Left ventricle myocardium inferior (tissue), 1 donor: ENCODE data around the gene CLMN. TPM values are rescaled to one million over a fixed set of nuclear protein-coding genes. Genes with fewer than 3 reads are reported as not detected.

Experiments
- DNase-seq: peaks from one replicate; pipeline ENCODE4 v3.0.0-alpha.2; 2020
- H3K27ac ChIP-seq: fragments of 200-600 bp; replicated peaks from 2 replicates; pipeline ENCODE4 v1.8.0; 2021
- H3K27me3 ChIP-seq: fragments of 200-600 bp; 2 replicates; pipeline ENCODE4 v1.8.0; 2021; ENCODE audit warnings: low read depth
- H3K36me3 ChIP-seq: fragments of 200-600 bp; 2 replicates; pipeline ENCODE4 v1.8.0; 2021
- H3K4me1 ChIP-seq: fragments of 200-600 bp; 2 replicates; pipeline ENCODE4 v1.8.0; 2021
- H3K4me3 ChIP-seq: fragments of 200-600 bp; 2 replicates; pipeline ENCODE4 v1.8.0; 2021; ENCODE audit warnings: mild to moderate bottlenecking, moderate library complexity
- H3K9me3 ChIP-seq: fragments of 200-600 bp; replicated peaks from 2 replicates; pipeline ENCODE4 v1.8.0; 2021
- CTCF ChIP-seq: fragments of 200-600 bp; IDR thresholded peaks from 2 replicates; pipeline ENCODE4 v1.8.0; 2021; ENCODE audit warnings: antibody characterized with exemption, mild to moderate bottlenecking, borderline replicate concordance
- intact Hi-C: fragments of 100-400 bp; cut with micrococcal nuclease; formaldehyde crosslinking; loops from one replicate; pipeline ENCODE4 v1.11.0; 2022
- total RNA-seq: library from RNA; stranded (reverse); fragmentation: NEBNext Ultra II Directional; extraction: Animal tissue kit (Norgen Biotek cat#: 25700); gene quantifications from one replicate; pipeline ENCODE4 v1.2.1, GENCODE V29; 2021
- donor health status: DM: no; HTN: yes; CAD: no; lungs with severe emphysema.

CLMN gene
- total RNA-seq, 1 donor from 2014 or later, result 3.7 TPM

GRCh38 chr14:95238487-95239298 lies 81.0 kb downstream of the CLMN start:
- DNase-seq, result no peak
- H3K4me3 ChIP-seq, result no peak overlapping the region
- no peak for TF ChIP-seq CTCF

GRCh38 chr14:95237958-95238340 lies 81.8 kb downstream of the CLMN start:
- no peak for TF ChIP-seq CTCF
- no peaks in the 10 kb centered on the region for H3K27me3 ChIP-seq
- H3K4me1 ChIP-seq, result peaks cover 41% of the 10 kb centered on the region
- intact Hi-C loops, result no loop called here
- H3K9me3 ChIP-seq, result no peaks in the 10 kb centered on the region
- no peaks in the 10 kb centered on the region for H3K36me3 ChIP-seq
- DNase-seq, result peak; percentile 46
- H3K27ac ChIP-seq, result peak overlapping the region; percentile 40
- H3K4me3 ChIP-seq, result no peak overlapping the region

More at GRCh38 chr14:95238487-95239298, 81.0 kb downstream of the CLMN start:
- intact Hi-C loops, result no loop called here
- H3K36me3 ChIP-seq, result no peaks in the 10 kb centered on the region
- no peaks in the 10 kb centered on the region for H3K9me3 ChIP-seq
- H3K4me1 ChIP-seq, result peaks cover 39% of the 10 kb centered on the region
- H3K27ac ChIP-seq, result peak overlapping the region; percentile 40
- H3K27me3 ChIP-seq, result no peaks in the 10 kb centered on the region

- H3K4me1 ChIP-seq, result peaks cover 47% of the 10 kb centered on the region
- no peak for TF ChIP-seq CTCF
- no peaks in the 10 kb centered on the region for H3K27me3 ChIP-seq
- peak overlapping the region; percentile 40 for H3K27ac ChIP-seq
- no peaks in the 10 kb centered on the region for H3K9me3 ChIP-seq
- intact Hi-C loops, result no loop called here
- no peak overlapping the region for H3K4me3 ChIP-seq
- no peaks in the 10 kb centered on the region for H3K36me3 ChIP-seq
- no peak for DNase-seq
Observed at GRCh38 chr14:95237121-95237957, 82.4 kb downstream of the CLMN start.

- no peak for DNase-seq
- intact Hi-C loops, result no loop called here
- H3K27ac ChIP-seq, result peak overlapping the region; percentile 9
- no peak for TF ChIP-seq CTCF
- no peaks in the 10 kb centered on the region for H3K36me3 ChIP-seq
- peaks cover 55% of the 10 kb centered on the region for H3K4me1 ChIP-seq
- no peak overlapping the region for H3K4me3 ChIP-seq
- no peaks in the 10 kb centered on the region for H3K9me3 ChIP-seq
- no peaks in the 10 kb centered on the region for H3K27me3 ChIP-seq
Observed at GRCh38 chr14:95236221-95236620, 83.5 kb downstream of the CLMN start.

DNA sequence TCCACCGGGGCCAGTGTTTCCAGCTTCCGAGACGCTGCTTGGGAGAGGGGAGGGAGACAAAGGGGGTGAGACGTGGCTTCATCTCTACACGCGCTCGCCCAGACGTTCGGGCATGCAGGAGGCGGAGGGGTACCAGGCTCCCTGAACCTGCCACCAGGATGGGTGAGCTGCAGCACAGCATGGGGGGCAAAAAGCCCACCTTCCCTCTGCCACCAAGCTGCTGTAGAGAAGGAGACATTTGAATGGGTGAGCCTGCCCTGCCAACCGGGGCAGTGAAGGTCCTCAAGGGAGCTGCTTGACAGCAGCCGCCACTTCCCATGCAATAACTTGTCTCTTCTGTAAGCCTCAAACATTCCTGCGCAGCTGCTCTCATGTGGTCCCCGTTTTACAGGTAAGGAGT lies 83.9 kb downstream of the CLMN start:
- Histone ChIP-seq H3K9me3 (no peaks in the 10 kb centered on the region), H3K27me3 (no peaks in the 10 kb centered on the region), H3K4me1 (peaks cover 55% of the 10 kb centered on the region), H3K27ac (peak overlapping the region; percentile 9), H3K36me3 (no peaks in the 10 kb centered on the region), H3K4me3 (no peak overlapping the region)
- no peak for TF ChIP-seq CTCF
- intact Hi-C loops, result no loop called here
- no peak for DNase-seq
